Peyer's patch (tissue), 4 donors: ENCODE data around the gene SIPA1L3.

Experiments
- CTCF ChIP-seq, 6 experiments: fragments of 450-650 bp in 4 of 6; fragments of 200-600 bp in 2 of 6; sonication (generic) in 1 of 6; IDR thresholded peaks; one replicate each; pipeline ENCODE4 v1.5.1; 2017 to 2019; ENCODE audit warnings: antibody characterized with exemption in 6 of 6, mild to moderate bottlenecking in 3 of 6, moderate library complexity in 1 of 6
- POLR2A ChIP-seq, 2 donors: fragments of 450-650 bp; IDR thresholded peaks; one replicate each; pipeline ENCODE4 v1.5.1; 2017; ENCODE audit warnings: antibody characterized with exemption in 2 of 2, mild to moderate bottlenecking in 2 of 2, moderate library complexity in 2 of 2

DNA sequence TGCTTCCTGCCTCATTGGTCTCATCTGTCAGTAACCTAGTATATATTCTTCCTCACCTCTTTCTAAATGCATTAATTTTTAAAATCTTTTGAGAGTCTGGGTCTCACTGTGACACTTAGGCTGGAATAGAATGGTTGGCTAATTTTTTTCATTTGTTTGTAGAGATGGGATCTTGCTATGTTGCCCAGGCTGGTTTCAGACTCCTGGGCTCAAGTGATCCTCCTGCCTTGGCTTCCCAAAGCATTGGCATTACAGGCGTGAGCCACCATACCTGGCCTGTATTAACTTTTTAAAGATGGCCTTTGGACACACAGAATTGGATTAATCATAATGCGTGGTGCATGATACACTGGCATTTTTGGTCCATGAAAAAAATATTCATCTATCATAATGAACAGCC, 29.9 kb downstream of the SIPA1L3 start:
- TF ChIP-seq CTCF (IDR thresholded peaks at IDR 0.05), result no peak
- TF ChIP-seq POLR2A (IDR thresholded peaks at IDR 0.05), result no peak
